Stimulated activated CD8-positive, alpha-beta memory T cell treated with anti-CD3 and anti-CD28 coated beads, Interleukin-15, amount 100 ng/mL, for 4 hours (primary cell): Measurements from ENCODE around the gene ZDHHC3.
"Not testable (repeated sequence)": the region's sequence is repeated elsewhere in the genome, so short reads cannot be mapped to it uniquely, and the experiment has no call there.

Source experiments
- DNase-seq, 2 donors: peaks; one replicate each; pipeline ENCODE4 v3.0.0-alpha.2; 2020; ENCODE audit warnings: low read depth in 2 of 2

The ZDHHC3 gene

GRCh38 chr3:44965165-44965564 is 10.8 kb downstream of the ZDHHC3 start:
- DNase-seq, result no peak

- no peak for DNase-seq
Observed at GRCh38 chr3:44963571-44964325, 12.2 kb downstream of the ZDHHC3 start.

- no peak for DNase-seq
Observed at GRCh38 chr3:44962621-44963393, 13.2 kb downstream of the ZDHHC3 start.

- DNase-seq, result no peak
Observed at GRCh38 chr3:44961888-44962287, 14.1 kb downstream of the ZDHHC3 start.

GRCh38 chr3:44960387-44961026 is 15.5 kb downstream of the ZDHHC3 start:
- DNase-seq, result no peak

- no peak for DNase-seq
Observed at GRCh38 chr3:44958386-44958785, 17.6 kb downstream of the ZDHHC3 start.

- no peak for DNase-seq
Observed at GRCh38 chr3:44957986-44958385, 18.0 kb downstream of the ZDHHC3 start.

GRCh38 chr3:44955917-44956316 is 20.1 kb downstream of the ZDHHC3 start:
- no peak for DNase-seq

GRCh38 chr3:44954962-44955361 is 21.0 kb downstream of the ZDHHC3 start:
- no peak for DNase-seq

GRCh38 chr3:44954304-44954703 is 21.7 kb downstream of the ZDHHC3 start:
- no peak for DNase-seq

GRCh38 chr3:44952689-44953088 is 23.3 kb downstream of the ZDHHC3 start:
- no peak for DNase-seq

GRCh38 chr3:44950275-44950734 is 25.7 kb downstream of the ZDHHC3 start:
- no peak for DNase-seq

- DNase-seq, result not testable (repeated sequence)
Observed at GRCh38 chr3:44949770-44950169, 26.2 kb downstream of the ZDHHC3 start.

GRCh38 chr3:44948239-44948638 is 27.7 kb downstream of the ZDHHC3 start:
- no peak for DNase-seq

GRCh38 chr3:44942202-44942921 is 33.6 kb downstream of the ZDHHC3 start:
- DNase-seq, result no peak

GRCh38 chr3:44939581-44940036 is 36.4 kb downstream of the ZDHHC3 start:
- DNase-seq, result no peak

GRCh38 chr3:44932986-44933944 is 42.7 kb downstream of the ZDHHC3 start:
- DNase-seq, result no peak

- DNase-seq, result no peak
Observed at GRCh38 chr3:44932271-44932670, 43.7 kb downstream of the ZDHHC3 start.

GRCh38 chr3:44931791-44932190 is 44.2 kb downstream of the ZDHHC3 start:
- DNase-seq, result no peak

- no peak for DNase-seq
Observed at GRCh38 chr3:44930911-44931310, 45.1 kb downstream of the ZDHHC3 start.

- no peak for DNase-seq
Observed at GRCh38 chr3:44929782-44930181, 46.2 kb downstream of the ZDHHC3 start.
